Fibroblast of the aortic adventitia (primary cell): Measurements from ENCODE around the gene POLA1. TPM values are rescaled to one million over a fixed set of nuclear protein-coding genes. Genes with fewer than 3 reads are reported as not detected.

ENCODE experiments used
- DNase-seq: peaks from one replicate; pipeline ENCODE4 v3.0.0-alpha.2; 2010; ENCODE audit warnings: low read depth
- H3K4me3 ChIP-seq: 2 replicates; pipeline ENCODE4 v1.5.1; 2011; ENCODE audit warnings: low read depth, mild to moderate bottlenecking, control low read depth, low read length, moderate library complexity
- CTCF ChIP-seq: IDR thresholded peaks from 2 replicates; pipeline ENCODE4 v1.5.1; 2011; ENCODE audit warnings: mild to moderate bottlenecking, low read length, control low read depth, inconsistent platforms; ENCODE audit not compliant: insufficient read depth
- total RNA-seq: library from RNA; depleted of rRNA; stranded (reverse); fragments of >200 nt; gene quantifications from 2 replicates; pipeline ENCODE4 v1.2.3, GENCODE V29; 2012; ENCODE audit warnings: low replicate concordance

Gene POLA1
- total RNA-seq, 1 donor = 24.9 TPM

GRCh38 chrX:24828147-24828546 is 134.4 kb downstream of the POLA1 start:
- TF ChIP-seq CTCF = no peak
- H3K4me3 ChIP-seq = no peak overlapping the region
- no peak for DNase-seq

DNA sequence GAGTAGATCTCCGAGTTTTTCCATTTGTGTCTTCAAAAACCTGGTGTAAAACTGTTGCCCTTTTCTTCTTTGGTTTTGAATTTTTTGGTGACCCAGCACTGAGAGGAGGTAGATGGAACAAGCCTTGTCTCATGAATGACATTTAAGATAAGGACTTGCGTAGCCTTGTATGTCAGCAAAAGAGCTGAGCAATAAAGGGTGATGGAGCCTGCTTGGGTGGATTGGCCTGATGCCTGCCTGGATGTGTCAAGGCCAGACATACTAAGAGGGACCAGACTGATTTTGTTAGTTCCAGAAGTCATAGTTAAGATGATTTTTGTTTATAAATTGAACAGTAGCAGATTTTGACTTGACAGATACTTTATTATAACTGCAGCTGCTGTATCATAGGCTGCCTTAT is 134.9 kb downstream of the POLA1 start:
- TF ChIP-seq CTCF = no peak
- no peak overlapping the region for H3K4me3 ChIP-seq
- no peak for DNase-seq

DNA sequence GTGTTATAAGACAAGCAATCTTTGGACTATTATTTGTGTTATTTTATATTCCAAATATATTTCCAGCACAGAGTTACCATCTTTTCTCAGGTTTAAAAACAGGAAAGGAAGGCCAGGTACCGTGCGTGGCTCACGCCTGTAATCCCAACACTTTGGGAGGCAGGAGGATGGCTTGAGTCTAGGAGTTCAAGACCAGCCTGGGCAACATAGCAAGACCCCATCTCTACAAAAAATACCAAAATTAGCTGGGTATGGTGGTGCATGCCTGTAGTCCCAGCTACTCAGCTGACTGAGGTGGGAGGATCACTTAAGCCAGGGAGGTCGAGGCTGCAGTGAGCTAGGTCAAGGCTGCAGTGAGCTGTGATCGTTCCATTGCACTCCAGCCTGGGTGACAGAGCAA is 140.0 kb downstream of the POLA1 start:
- TF ChIP-seq CTCF = no peak
- H3K4me3 ChIP-seq = no peak overlapping the region
- DNase-seq = no peak

- DNase-seq = no peak
- TF ChIP-seq CTCF = no peak
- H3K4me3 ChIP-seq = no peak overlapping the region
Measured at GRCh38 chrX:24837966-24838365, 144.2 kb downstream of the POLA1 start.

DNA sequence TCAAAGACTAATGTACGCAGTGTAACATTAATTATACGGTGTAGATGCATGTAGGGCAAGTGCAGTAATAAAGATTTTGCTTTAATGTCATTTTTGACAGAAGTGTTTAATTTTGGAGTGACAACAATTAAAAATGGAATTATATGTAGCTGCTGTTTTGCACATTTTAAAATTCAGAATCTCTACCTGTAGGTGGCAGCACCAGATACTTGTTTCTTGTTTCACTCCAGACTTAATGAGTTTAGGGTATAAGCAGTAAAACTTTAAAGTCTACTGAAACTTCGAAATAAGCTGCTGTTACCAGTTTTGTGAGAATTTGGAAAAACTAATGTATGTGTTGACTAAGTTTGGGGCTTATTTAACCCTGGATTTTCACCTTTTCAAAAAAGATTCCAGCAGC is 144.9 kb downstream of the POLA1 start:
- peak; percentile 64 for DNase-seq

DNA sequence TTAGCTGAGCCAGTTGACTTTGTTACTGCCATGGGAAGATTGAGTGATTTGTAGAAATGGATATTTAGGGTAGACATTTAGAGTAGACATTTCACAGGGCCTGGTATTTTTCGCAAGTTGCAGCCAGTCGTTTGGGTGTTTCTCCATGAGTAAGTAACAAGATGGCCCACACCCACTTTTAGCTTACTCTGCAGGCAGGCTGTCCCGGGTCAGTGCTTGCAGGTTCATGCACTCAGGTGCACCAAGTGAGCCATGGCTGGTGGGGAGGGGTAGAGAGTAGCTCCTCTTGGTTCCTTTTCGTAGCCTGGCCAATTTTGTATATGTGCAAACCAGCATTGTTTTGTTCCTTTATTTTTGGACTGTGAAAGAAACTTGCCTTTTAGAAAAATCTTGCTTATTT is 145.6 kb downstream of the POLA1 start:
- peak; percentile 9 for DNase-seq
- no peak overlapping the region for H3K4me3 ChIP-seq
- TF ChIP-seq CTCF = no peak

More for the DNA sequence above, 144.9 kb downstream of the POLA1 start:
- TF ChIP-seq CTCF = peak; percentile 53
- H3K4me3 ChIP-seq = no peak overlapping the region

- no peak for TF ChIP-seq CTCF
- DNase-seq = no peak
- no peak overlapping the region for H3K4me3 ChIP-seq
Measured at GRCh38 chrX:24842486-24842885, 148.8 kb downstream of the POLA1 start.
